Activated CD4-positive, alpha-beta T cell treated with anti-CD3 and anti-CD28 coated beads, Interleukin-2, amount 10 ng/mL, durations not matched to agents 7 days and 5 days (primary cell): ENCODE results near the gene C17orf75. TPM values are rescaled to one million over a fixed set of nuclear protein-coding genes. Genes with fewer than 3 reads are reported as not detected.
"Not testable (repeated sequence)": the region's sequence is repeated elsewhere in the genome, so short reads cannot be mapped to it uniquely, and the experiment has no call there.

Experiments used
- CTCF ChIA-PET: fragments of 350-600 bp; sonication (Branson Sonifier 250); formaldehyde crosslinking; loops from one replicate; lab custom pipeline; 2021; ENCODE audit warnings: antibody characterized with exemption; lab: Charles Lee
- POLR2A ChIA-PET: fragments of 350-600 bp; sonication (Branson Sonifier 250); formaldehyde crosslinking; loops from one replicate; lab custom pipeline; 2021; ENCODE audit warnings: antibody characterized with exemption; lab: Charles Lee
- DNase-seq: peaks from one replicate; pipeline ENCODE4 v3.0.0-alpha.2; 2020
- H3K27ac Mint-ChIP-seq: one replicate; pipeline ENCODE4 v1.8.0; 2021; ENCODE audit warnings: mild to moderate bottlenecking, moderate library complexity, mixed read lengths
- H3K27me3 Mint-ChIP-seq: one replicate; pipeline ENCODE4 v1.8.0; 2021; ENCODE audit warnings: mixed read lengths
- H3K36me3 Mint-ChIP-seq: one replicate; pipeline ENCODE4 v1.8.0; 2021; ENCODE audit warnings: low read depth, mixed read lengths
- H3K4me1 Mint-ChIP-seq: one replicate; pipeline ENCODE4 v1.8.0; 2021; ENCODE audit warnings: mixed read lengths
- H3K4me3 Mint-ChIP-seq: one replicate; pipeline ENCODE4 v1.8.0; 2021; ENCODE audit warnings: mild to moderate bottlenecking, moderate library complexity, mixed read lengths
- H3K9me3 Mint-ChIP-seq: one replicate; pipeline ENCODE4 v1.8.0; 2021; ENCODE audit warnings: mixed read lengths
- total RNA-seq, 2 experiments: library from RNA; stranded (reverse); gene quantifications; one replicate each; pipeline ENCODE4 v1.2.3, GENCODE V29; 2021

Gene C17orf75
- total RNA-seq: 10 to 100 TPM; 25.8 to 27.7 TPM

GRCh38 chr17:32341857-32342602 lies at the start of gene C17orf75:
C17orf75 (minus strand) TSS chr17:32342173; CDS start chr17:32342139, 34 bp downstream.
- H3K27ac Mint-ChIP-seq: peak within 1 kb of the TSS; percentile 91
- DNase-seq: peak; percentile 79
- ChIA-PET CTCF (interaction anchor here (0.9 to 2.7 kb wide), 4 partner anchors 11 to 89 kb away, joined by 3 to 10 read pairs (median 4); no protein-coding TSS in a partner anchor), POLR2A (no interaction called here)
- H3K4me1 Mint-ChIP-seq: peaks cover 35% of the 10 kb centered on the region
- H3K4me3 Mint-ChIP-seq: peak within 1 kb of the TSS; percentile 88
- H3K27me3 Mint-ChIP-seq: no peaks in the 10 kb centered on the region
- no peaks in the 10 kb centered on the region for H3K9me3 Mint-ChIP-seq
- peaks cover 24% of the 10 kb centered on the region for H3K36me3 Mint-ChIP-seq

- H3K36me3 Mint-ChIP-seq: peaks cover 10% of the 10 kb centered on the region
- ChIA-PET CTCF (interaction anchor here (1.3 kb wide), 1 partner anchor 10 kb away, joined by 4 read pairs; no protein-coding TSS in a partner anchor), POLR2A (no interaction called here)
- no peak overlapping the region for H3K27ac Mint-ChIP-seq
- no peaks in the 10 kb centered on the region for H3K4me1 Mint-ChIP-seq
- H3K27me3 Mint-ChIP-seq: no peaks in the 10 kb centered on the region
- no peak for DNase-seq
- no peaks in the 10 kb centered on the region for H3K9me3 Mint-ChIP-seq
- H3K4me3 Mint-ChIP-seq: no peak overlapping the region
These were observed 46.9 kb upstream of the C17orf75 start for GRCh38 chr17:32388613-32389459.

- DNase-seq, POLR2A ChIA-PET, H3K27me3 Mint-ChIP-seq, H3K27ac Mint-ChIP-seq, H3K9me3 Mint-ChIP-seq, H3K4me3 Mint-ChIP-seq, H3K4me1 Mint-ChIP-seq, H3K36me3 Mint-ChIP-seq: not testable (repeated sequence)
- CTCF ChIA-PET: interaction anchor here (0.6 to 1.3 kb wide), 2 partner anchors 10 to 833 kb away, joined by 3 to 4 read pairs; no protein-coding TSS in a partner anchor
These were observed 46.2 kb upstream of the C17orf75 start for GRCh38 chr17:32388128-32388527.

- H3K27ac Mint-ChIP-seq: no peak overlapping the region
- ChIA-PET POLR2A (no interaction called here), CTCF (no interaction called here)
- no peaks in the 10 kb centered on the region for H3K27me3 Mint-ChIP-seq
- DNase-seq: no peak
- no peaks in the 10 kb centered on the region for H3K9me3 Mint-ChIP-seq
- H3K4me1 Mint-ChIP-seq: peaks cover 4% of the 10 kb centered on the region
- H3K4me3 Mint-ChIP-seq: no peak overlapping the region
- peaks cover 19% of the 10 kb centered on the region for H3K36me3 Mint-ChIP-seq
These were observed 44.9 kb upstream of the C17orf75 start for GRCh38 chr17:32386844-32387243.

GRCh38 chr17:32385971-32386370 lies 44.0 kb upstream of the C17orf75 start:
- H3K27ac Mint-ChIP-seq: no peak overlapping the region
- CTCF ChIA-PET: interaction anchor here (0.6 kb wide), 1 partner anchor 23 kb away, joined by 3 read pairs; no protein-coding TSS in a partner anchor
- H3K9me3 Mint-ChIP-seq: no peaks in the 10 kb centered on the region
- H3K27me3 Mint-ChIP-seq: no peaks in the 10 kb centered on the region
- POLR2A ChIA-PET: interaction anchor here (0.7 kb wide), 1 partner anchor 229 kb away, joined by 3 read pairs; no protein-coding TSS in a partner anchor
- peaks cover 4% of the 10 kb centered on the region for H3K4me1 Mint-ChIP-seq
- peaks cover 23% of the 10 kb centered on the region for H3K36me3 Mint-ChIP-seq
- no peak overlapping the region for H3K4me3 Mint-ChIP-seq
- DNase-seq: no peak

- Mint-ChIP-seq H3K4me3 (no peak overlapping the region), H3K27ac (no peak overlapping the region), H3K9me3 (no peaks in the 10 kb centered on the region), H3K27me3 (no peaks in the 10 kb centered on the region), H3K4me1 (peaks cover 4% of the 10 kb centered on the region), H3K36me3 (peaks cover 30% of the 10 kb centered on the region)
- ChIA-PET POLR2A (no interaction called here), CTCF (no interaction called here)
- DNase-seq: no peak
These were observed 43.1 kb upstream of the C17orf75 start for GRCh38 chr17:32385121-32385520.

GRCh38 chr17:32383926-32384434 lies 42.0 kb upstream of the C17orf75 start:
- H3K4me1 Mint-ChIP-seq: peaks cover 6% of the 10 kb centered on the region
- ChIA-PET CTCF (interaction anchor here (0.6 to 0.7 kb wide), 2 partner anchors 56 to 61 kb away, joined by 4 to 5 read pairs; no protein-coding TSS in a partner anchor), POLR2A (no interaction called here)
- H3K27ac Mint-ChIP-seq: no peak overlapping the region
- H3K9me3 Mint-ChIP-seq: no peaks in the 10 kb centered on the region
- H3K4me3 Mint-ChIP-seq: no peak overlapping the region
- no peaks in the 10 kb centered on the region for H3K27me3 Mint-ChIP-seq
- DNase-seq: no peak
- peaks cover 31% of the 10 kb centered on the region for H3K36me3 Mint-ChIP-seq

- ChIA-PET CTCF (no interaction called here), POLR2A (no interaction called here)
- no peak for DNase-seq
- Mint-ChIP-seq H3K9me3 (no peaks in the 10 kb centered on the region), H3K4me1 (peaks cover 6% of the 10 kb centered on the region), H3K36me3 (peaks cover 40% of the 10 kb centered on the region), H3K27me3 (no peaks in the 10 kb centered on the region), H3K4me3 (no peak overlapping the region), H3K27ac (no peak overlapping the region)
These were observed 40.7 kb upstream of the C17orf75 start for GRCh38 chr17:32382526-32383223.

- Mint-ChIP-seq H3K4me3 (no peak overlapping the region), H3K9me3 (no peaks in the 10 kb centered on the region), H3K27me3 (no peaks in the 10 kb centered on the region), H3K27ac (no peak overlapping the region), H3K4me1 (peaks cover 33% of the 10 kb centered on the region), H3K36me3 (peaks cover 67% of the 10 kb centered on the region)
- DNase-seq: no peak
- ChIA-PET CTCF (no interaction called here), POLR2A (no interaction called here)
These were observed 28.5 kb upstream of the C17orf75 start for GRCh38 chr17:32370426-32370825.

- H3K4me3 Mint-ChIP-seq: no peak overlapping the region
- DNase-seq: no peak
- peak overlapping the region; percentile 31 for H3K27ac Mint-ChIP-seq
- ChIA-PET CTCF (interaction anchor here (0.7 kb wide), 1 partner anchor 219 kb away, joined by 3 read pairs; no protein-coding TSS in a partner anchor), POLR2A (no interaction called here)
- H3K36me3 Mint-ChIP-seq: peaks cover 66% of the 10 kb centered on the region
- H3K9me3 Mint-ChIP-seq: no peaks in the 10 kb centered on the region
- H3K27me3 Mint-ChIP-seq: no peaks in the 10 kb centered on the region
- peaks cover 35% of the 10 kb centered on the region for H3K4me1 Mint-ChIP-seq
These were observed 19.3 kb upstream of the C17orf75 start for GRCh38 chr17:32361270-32361669.

GRCh38 chr17:32357615-32358014 lies 15.6 kb upstream of the C17orf75 start:
- POLR2A ChIA-PET: no interaction called here
- Mint-ChIP-seq H3K27ac (no peak overlapping the region), H3K4me3 (no peak overlapping the region), H3K27me3 (no peaks in the 10 kb centered on the region), H3K9me3 (no peaks in the 10 kb centered on the region), H3K36me3 (peaks cover 65% of the 10 kb centered on the region), H3K4me1 (peaks cover 54% of the 10 kb centered on the region)
- CTCF ChIA-PET: no interaction called here
- no peak for DNase-seq

GRCh38 chr17:32356750-32357149 lies 14.8 kb upstream of the C17orf75 start:
- H3K36me3 Mint-ChIP-seq: peaks cover 65% of the 10 kb centered on the region
- no peak overlapping the region for H3K4me3 Mint-ChIP-seq
- peaks cover 57% of the 10 kb centered on the region for H3K4me1 Mint-ChIP-seq
- POLR2A ChIA-PET: no interaction called here
- H3K27ac Mint-ChIP-seq: no peak overlapping the region
- CTCF ChIA-PET: no interaction called here
- no peak for DNase-seq
- no peaks in the 10 kb centered on the region for H3K27me3 Mint-ChIP-seq
- no peaks in the 10 kb centered on the region for H3K9me3 Mint-ChIP-seq
